HG03571 (cell line): ENCODE data around the gene PARVA.

Source experiments
- ATAC-seq: cut with Tn5 transposase; IDR thresholded peaks from one replicate; pipeline ENCODE4 v1.9.1; 2021; ENCODE audit not compliant: unreplicated experiment

PARVA gene

GRCh38 chr11:12403122-12403996 lies 26.0 kb downstream of the PARVA start:
- no peak for ATAC-seq

GRCh38 chr11:12403997-12404350 lies 26.6 kb downstream of the PARVA start:
- ATAC-seq = no peak

GRCh38 chr11:12404436-12404835 lies 27.1 kb downstream of the PARVA start:
- ATAC-seq = no peak

- no peak for ATAC-seq
Observed at GRCh38 chr11:12408156-12408770, 30.9 kb downstream of the PARVA start.

- ATAC-seq = no peak
Observed at GRCh38 chr11:12409621-12410005, 32.2 kb downstream of the PARVA start.

GRCh38 chr11:12410006-12410728 lies 32.8 kb downstream of the PARVA start:
- no peak for ATAC-seq

- no peak for ATAC-seq
Observed at GRCh38 chr11:12411393-12411792, 34.0 kb downstream of the PARVA start.

GRCh38 chr11:12411806-12412727 lies 34.7 kb downstream of the PARVA start:
- peak; percentile 71 for ATAC-seq

GRCh38 chr11:12413141-12414052 lies 36.0 kb downstream of the PARVA start:
- ATAC-seq = no peak

GRCh38 chr11:12414611-12415010 lies 37.2 kb downstream of the PARVA start:
- ATAC-seq = no peak

- no peak for ATAC-seq
Observed at GRCh38 chr11:12415342-12415966, 38.1 kb downstream of the PARVA start.

- no peak for ATAC-seq
Observed at GRCh38 chr11:12416552-12416951, 39.2 kb downstream of the PARVA start.

GRCh38 chr11:12417691-12418611 lies 40.6 kb downstream of the PARVA start:
- no peak for ATAC-seq

- ATAC-seq = no peak
Observed at GRCh38 chr11:12420040-12420439, 42.7 kb downstream of the PARVA start.

GRCh38 chr11:12420706-12421105 lies 43.3 kb downstream of the PARVA start:
- no peak for ATAC-seq

- no peak for ATAC-seq
Observed at GRCh38 chr11:12421386-12421785, 44.0 kb downstream of the PARVA start.

- ATAC-seq = no peak
Observed at GRCh38 chr11:12426176-12426575, 48.8 kb downstream of the PARVA start.

GRCh38 chr11:12429155-12429554 lies 51.8 kb downstream of the PARVA start:
- no peak for ATAC-seq
